Keratinocyte (primary cell): ENCODE results near the gene SMO. TPM values are rescaled to one million over a fixed set of nuclear protein-coding genes. Genes with fewer than 3 reads are reported as not detected.

Source experiments
- DNase-seq: peaks from one replicate; pipeline ENCODE4 v3.0.0-alpha.2; 2011; ENCODE audit warnings: low read depth, missing footprints, low spot score
- FAIRE-seq: peaks from 2 replicates; lab custom pipeline; 2011; peaks lifted over from hg19 to GRCh38; lab: Jason Lieb, UNC
- H2AFZ ChIP-seq: 2 replicates; pipeline ENCODE4 v1.6.0; 2012; ENCODE audit warnings: low read length, control low read depth, inconsistent platforms; ENCODE audit not compliant: control insufficient read depth
- H3K27ac ChIP-seq: 2 replicates; pipeline ENCODE4 v1.5.1; 2011; ENCODE audit warnings: low read length; ENCODE audit not compliant: control insufficient read depth, insufficient read depth
- H3K27me3 ChIP-seq: 3 replicates; pipeline ENCODE4 v1.6.0; 2011; ENCODE audit warnings: low read length; ENCODE audit not compliant: control insufficient read depth, insufficient read depth; ENCODE audit errors: extremely low read depth
- H3K36me3 ChIP-seq, 2 experiments: 2 replicates in 1 of 2; 3 replicates in 1 of 2; pipeline ENCODE4 v1.5.1; 2011; ENCODE audit warnings: low read length in 2 of 2, mild to moderate bottlenecking in 1 of 2; ENCODE audit not compliant: control insufficient read depth in 2 of 2, insufficient read depth in 2 of 2; ENCODE audit errors: extremely low read depth in 1 of 2
- H3K4me1 ChIP-seq: 3 replicates; pipeline ENCODE4 v1.5.1; 2011; ENCODE audit warnings: low read length; ENCODE audit not compliant: control insufficient read depth, insufficient read depth; ENCODE audit errors: extremely low read depth
- H3K4me2 ChIP-seq: 3 replicates; pipeline ENCODE4 v1.6.0; 2011; ENCODE audit warnings: low read depth, low read length; ENCODE audit not compliant: control insufficient read depth, insufficient read depth; ENCODE audit errors: extremely low read depth
- H3K4me3 ChIP-seq, 3 experiments: fragments of 200-600 bp in 1 of 3; sonication (generic) in 1 of 3; 2 replicates in 2 of 3; 3 replicates in 1 of 3; pipeline ENCODE4 v1.5.1; 2011 to 2016; ENCODE audit warnings: low read length in 3 of 3, mild to moderate bottlenecking in 3 of 3, control low read depth in 2 of 3, inconsistent platforms in 1 of 3, low read depth in 1 of 3, mixed read lengths in 1 of 3, mixed run types in 1 of 3, moderate library complexity in 1 of 3; ENCODE audit not compliant: control insufficient read depth in 2 of 3, insufficient read depth in 2 of 3; ENCODE audit errors: extremely low read depth in 1 of 3
- H3K79me2 ChIP-seq: 2 replicates; pipeline ENCODE4 v1.6.0; 2012; ENCODE audit warnings: low read length; ENCODE audit not compliant: control insufficient read depth, insufficient read depth
- H3K9ac ChIP-seq: 3 replicates; pipeline ENCODE4 v1.6.0; 2011; ENCODE audit warnings: low read length; ENCODE audit not compliant: control insufficient read depth, insufficient read depth; ENCODE audit errors: extremely low read depth
- H3K9me1 ChIP-seq: 3 replicates; pipeline ENCODE4 v1.6.0; 2011; ENCODE audit warnings: low read length; ENCODE audit not compliant: control insufficient read depth, insufficient read depth; ENCODE audit errors: extremely low read depth
- H3K9me3 ChIP-seq: 2 replicates; pipeline ENCODE4 v1.5.1; 2012; ENCODE audit warnings: low read depth, low read length; ENCODE audit not compliant: control insufficient read depth
- H4K20me1 ChIP-seq: 3 replicates; pipeline ENCODE4 v1.6.0; 2011; ENCODE audit warnings: low read length; ENCODE audit not compliant: control insufficient read depth, insufficient read depth; ENCODE audit errors: extremely low read depth
- CTCF ChIP-seq, 3 experiments: IDR thresholded peaks in 1 of 3; conservative IDR thresholded peaks in 1 of 3; optimal IDR thresholded peaks in 1 of 3; 2 replicates in 2 of 3; 3 replicates in 1 of 3; pipeline versions ENCODE3 to v1.5.1; 2011; ENCODE audit warnings: low read length in 3 of 3, mild to moderate bottlenecking in 3 of 3, moderate library complexity in 2 of 3, control low read depth in 1 of 3, inconsistent platforms in 1 of 3; ENCODE audit not compliant: insufficient read depth in 2 of 3; ENCODE audit errors: extremely low read depth in 1 of 3
- EZH2 ChIP-seq: IDR thresholded peaks from one replicate; pipeline ENCODE4 v1.6.1; 2012; ENCODE audit warnings: inconsistent platforms, mild to moderate bottlenecking, low read length, moderate library complexity
- dilution Hi-C: fragments of 300-500 bp; cut with MboI; formaldehyde crosslinking; loops from one replicate; pipeline ENCODE4 v1.7.0; 2020; ENCODE audit warnings: low sequenced_read_pairs; ENCODE audit not compliant: extremely low pct_ligation_motif_present
- polyA plus RNA-seq, 5 experiments: library from polyadenylated mRNA; depleted of rRNA in 3 of 5; stranded (reverse) in 3 of 5; stranded (forward) in 1 of 5; unstranded in 1 of 5; fragments of >200 nt; gene quantifications; 1 replicate in 1 of 5; 2 replicates in 3 of 5; 3 replicates in 1 of 5; pipeline versions ENCODE4 v1.2.1 to v1.2.3, GENCODE V29; 2011 to 2012; ENCODE audit warnings: missing spikeins in 2 of 5, low read depth in 1 of 5, low replicate concordance in 1 of 5

SMO gene
- polyA plus RNA-seq, 1 donor (not counting 4 experiments of a cell fraction or from before 2014, with no cell fraction given): 3.9 TPM

GRCh38 chr7:129208667-129209066 lies 20.2 kb downstream of the SMO start:
- DNase-seq (no peak), FAIRE-seq (no peak)
- Histone ChIP-seq H3K4me1 (no peaks in the 10 kb centered on the region), H4K20me1 (no peaks in the 10 kb centered on the region), H3K27ac (no peak overlapping the region), H3K36me3 (peaks cover 0 to 3% of the 10 kb centered on the region in 2 experiments), H3K27me3 (no peaks in the 10 kb centered on the region), H3K9ac (no peak overlapping the region), H3K9me3 (no peaks in the 10 kb centered on the region), H2AFZ (no peak overlapping the region), H3K9me1 (no peaks in the 10 kb centered on the region), H3K4me2 (no peak overlapping the region), H3K4me3 (no peak overlapping the region), H3K79me2 (no peaks in the 10 kb centered on the region)
- dilution Hi-C loops: no loop called here
- TF ChIP-seq EZH2: no peak
- TF ChIP-seq CTCF (optimal IDR thresholded peaks at IDR 0.05 in 1 of 3, IDR thresholded peaks at IDR 0.05 in 1 of 3, conservative IDR thresholded peaks at IDR 0.05 in 1 of 3; ENCODE audit: extremely low read depth in 1 of 3, insufficient read depth in 2 of 3, low read length in 3 of 3): peak in 1 of 3 experiments; percentile 0

- dilution Hi-C loops: no loop called here
- H4K20me1 ChIP-seq: no peaks in the 10 kb centered on the region
- H3K4me3 ChIP-seq: no peak overlapping the region
- no peak overlapping the region for H3K27ac ChIP-seq
- no peak overlapping the region for H3K9ac ChIP-seq
- H2AFZ ChIP-seq: no peak overlapping the region
- H3K79me2 ChIP-seq: no peaks in the 10 kb centered on the region
- no peaks in the 10 kb centered on the region for H3K4me1 ChIP-seq
- no peak for FAIRE-seq
- no peaks in the 10 kb centered on the region for H3K27me3 ChIP-seq
- H3K4me2 ChIP-seq: no peak overlapping the region
- TF ChIP-seq EZH2 (no peak), CTCF (optimal IDR thresholded peaks at IDR 0.05 in 1 of 3, IDR thresholded peaks at IDR 0.05 in 1 of 3, conservative IDR thresholded peaks at IDR 0.05 in 1 of 3; ENCODE audit: extremely low read depth in 1 of 3, insufficient read depth in 2 of 3, low read length in 3 of 3) (no peak)
- H3K36me3 ChIP-seq: peaks cover 0 to 3% of the 10 kb centered on the region in 2 experiments
- no peak for DNase-seq
- H3K9me3 ChIP-seq: no peaks in the 10 kb centered on the region
- no peaks in the 10 kb centered on the region for H3K9me1 ChIP-seq
Measured at GRCh38 chr7:129209067-129209926, 20.9 kb downstream of the SMO start.
